Immature natural killer cell (primary cell): ENCODE measurements around the gene SCNN1G. TPM values are rescaled to one million over a fixed set of nuclear protein-coding genes. Genes with fewer than 3 reads are reported as not detected.

Experiments
- DNase-seq, 3 donors: peaks; one replicate each; pipeline ENCODE4 v3.0.0; 2022; ENCODE audit warnings: mixed read lengths in 1 of 3
- H3K27ac Mint-ChIP-seq, 6 donors: one replicate each; pipeline ENCODE4 v1.8.0; 2020; ENCODE audit warnings: mixed read lengths in 6 of 6, mild to moderate bottlenecking in 5 of 6, inconsistent platforms in 4 of 6, moderate library complexity in 3 of 6
- H3K27me3 Mint-ChIP-seq, 3 donors: one replicate each; pipeline ENCODE4 v1.8.0; 2020 to 2021; ENCODE audit warnings: low read depth in 3 of 3, mild to moderate bottlenecking in 3 of 3, mixed read lengths in 3 of 3, moderate library complexity in 3 of 3, inconsistent platforms in 1 of 3
- H3K36me3 Mint-ChIP-seq, 3 donors: one replicate each; pipeline ENCODE4 v1.8.0; 2020; ENCODE audit warnings: mixed read lengths in 3 of 3, inconsistent platforms in 2 of 3, mild to moderate bottlenecking in 2 of 3
- H3K4me1 Mint-ChIP-seq, 2 donors: one replicate each; pipeline ENCODE4 v1.8.0; 2020; ENCODE audit warnings: inconsistent platforms in 2 of 2, mild to moderate bottlenecking in 2 of 2, mixed read lengths in 2 of 2, moderate library complexity in 1 of 2
- H3K4me3 Mint-ChIP-seq, 5 donors: one replicate each; pipeline ENCODE4 v1.8.0; 2020; ENCODE audit warnings: mild to moderate bottlenecking in 5 of 5, mixed read lengths in 5 of 5, inconsistent platforms in 3 of 5, moderate library complexity in 3 of 5
- H3K9me3 Mint-ChIP-seq, 6 donors: one replicate each; pipeline ENCODE4 v1.8.0; 2020; ENCODE audit warnings: mild to moderate bottlenecking in 6 of 6, mixed read lengths in 6 of 6, inconsistent platforms in 4 of 6, moderate library complexity in 3 of 6
- polyA plus RNA-seq, 3 donors: library from polyadenylated mRNA; unstranded; fragments of 300-500 nt; fragmentation: Illumina TruSeq; gene quantifications; one replicate each; pipeline ENCODE4 v1.2.3, GENCODE V29; 2021

The SCNN1G gene
- polyA plus RNA-seq, 3 donors from 2014 or later = not detected

- Mint-ChIP-seq H3K27ac (no peak overlapping the region), H3K4me1 (no peaks in the 10 kb centered on the region), H3K9me3 (peaks cover 0 to 5% (median 0%) of the 10 kb centered on the region in 6 donors), H3K27me3 (peaks cover 1 to 4% (median 2%) of the 10 kb centered on the region in 3 donors), H3K4me3 (no peak overlapping the region), H3K36me3 (no peaks in the 10 kb centered on the region)
- DNase-seq = no peak
These were observed 71.8 kb downstream of the SCNN1G start for GRCh38 chr16:23254338-23254737.

GRCh38 chr16:23255000-23255399 lies 72.5 kb downstream of the SCNN1G start:
- peaks cover 1 to 4% (median 2%) of the 10 kb centered on the region in 3 donors for H3K27me3 Mint-ChIP-seq
- H3K36me3 Mint-ChIP-seq = no peaks in the 10 kb centered on the region
- no peak overlapping the region for H3K27ac Mint-ChIP-seq
- H3K4me1 Mint-ChIP-seq = no peaks in the 10 kb centered on the region
- no peak overlapping the region for H3K4me3 Mint-ChIP-seq
- peaks cover 0 to 2% (median 0%) of the 10 kb centered on the region in 6 donors for H3K9me3 Mint-ChIP-seq
- no peak for DNase-seq

- Mint-ChIP-seq H3K36me3 (no peaks in the 10 kb centered on the region), H3K27me3 (peaks cover 1 to 5% (median 2%) of the 10 kb centered on the region in 3 donors), H3K27ac (no peak overlapping the region), H3K4me3 (no peak overlapping the region), H3K4me1 (no peaks in the 10 kb centered on the region), H3K9me3 (peaks cover 0 to 2% (median 0%) of the 10 kb centered on the region in 6 donors)
- no peak for DNase-seq
These were observed 73.9 kb downstream of the SCNN1G start for GRCh38 chr16:23256440-23256839.

- Mint-ChIP-seq H3K36me3 (no peaks in the 10 kb centered on the region), H3K27me3 (peaks cover 1 to 10% (median 2%) of the 10 kb centered on the region in 3 donors), H3K4me1 (no peaks in the 10 kb centered on the region), H3K4me3 (no peak overlapping the region), H3K9me3 (peaks cover 0 to 2% (median 0%) of the 10 kb centered on the region in 6 donors), H3K27ac (no peak overlapping the region)
- DNase-seq = no peak
These were observed 75.1 kb downstream of the SCNN1G start for GRCh38 chr16:23257682-23258081.

- Mint-ChIP-seq H3K4me1 (no peaks in the 10 kb centered on the region), H3K9me3 (peaks cover 0 to 2% (median 0%) of the 10 kb centered on the region in 6 donors), H3K27ac (no peak overlapping the region), H3K4me3 (no peak overlapping the region), H3K36me3 (no peaks in the 10 kb centered on the region), H3K27me3 (peaks cover 1 to 10% (median 2%) of the 10 kb centered on the region in 3 donors)
- no peak for DNase-seq
These were observed 76.3 kb downstream of the SCNN1G start for GRCh38 chr16:23258919-23259237.

Other genes starting within 250 kb of the SCNN1G start
- under 1 TPM; 0.31 to 0.53 (median 0.49) TPM for gene USP31, start 33.3 kb upstream of the SCNN1G start, polyA plus RNA-seq
- gene SCNN1B, start 119.6 kb downstream of the SCNN1G start, polyA plus RNA-seq = not detected